Measurements from ENCODE around the gene ANO8.
A peak's percentile ranks its signal among the peaks of the same experiment; 100 is the strongest.

ANO8 gene

DNA sequence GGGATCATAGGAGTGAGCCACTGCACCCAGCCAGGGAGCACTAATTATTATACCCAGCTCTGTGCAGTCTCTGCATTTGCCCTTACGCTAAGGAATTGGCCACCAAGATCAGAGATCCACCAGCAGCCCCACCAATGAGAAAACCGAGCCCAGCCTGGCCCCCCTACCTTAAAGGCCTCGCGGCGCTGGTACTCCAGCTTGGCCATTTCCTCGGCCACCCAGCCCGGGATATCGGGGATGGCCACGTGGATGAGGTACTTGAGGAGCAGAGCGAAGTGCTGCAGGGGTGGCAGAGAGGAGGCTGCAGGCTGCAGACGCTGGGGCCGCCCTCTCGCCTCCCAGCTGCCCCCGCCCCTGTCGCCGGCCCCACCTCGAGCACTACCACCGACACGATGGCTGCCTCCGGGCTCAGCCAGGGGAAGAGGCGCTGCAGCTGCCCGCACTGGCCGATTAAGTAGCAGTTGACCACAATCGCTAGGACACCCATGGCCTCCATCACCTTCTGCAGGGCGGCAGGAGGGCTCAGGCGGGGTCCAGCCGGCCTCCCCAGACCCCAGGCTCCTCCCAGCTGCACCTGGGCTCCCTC is 7.5 kb downstream of the ANO8 start:
- DNase-seq = no peak

DNA sequence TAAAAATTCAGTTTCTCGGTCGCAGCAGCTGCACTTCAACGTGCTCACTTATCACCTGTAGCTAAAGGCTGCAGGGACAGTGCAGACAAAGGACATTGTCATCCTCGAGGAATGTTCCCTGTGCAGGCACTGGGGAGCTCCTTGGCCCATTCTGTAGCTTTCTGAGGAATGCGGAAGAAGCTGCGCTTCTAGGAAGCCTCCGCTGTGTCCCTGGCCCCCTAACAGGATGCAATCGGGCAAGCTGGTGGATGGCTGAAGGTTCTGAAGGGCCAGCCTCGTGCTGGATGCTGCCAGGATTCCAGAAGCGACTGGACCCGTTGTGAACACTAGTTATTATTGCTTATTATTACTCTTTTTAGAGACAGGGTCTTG is 8.1 kb downstream of the ANO8 start:
- DNase-seq = no peak

DNA sequence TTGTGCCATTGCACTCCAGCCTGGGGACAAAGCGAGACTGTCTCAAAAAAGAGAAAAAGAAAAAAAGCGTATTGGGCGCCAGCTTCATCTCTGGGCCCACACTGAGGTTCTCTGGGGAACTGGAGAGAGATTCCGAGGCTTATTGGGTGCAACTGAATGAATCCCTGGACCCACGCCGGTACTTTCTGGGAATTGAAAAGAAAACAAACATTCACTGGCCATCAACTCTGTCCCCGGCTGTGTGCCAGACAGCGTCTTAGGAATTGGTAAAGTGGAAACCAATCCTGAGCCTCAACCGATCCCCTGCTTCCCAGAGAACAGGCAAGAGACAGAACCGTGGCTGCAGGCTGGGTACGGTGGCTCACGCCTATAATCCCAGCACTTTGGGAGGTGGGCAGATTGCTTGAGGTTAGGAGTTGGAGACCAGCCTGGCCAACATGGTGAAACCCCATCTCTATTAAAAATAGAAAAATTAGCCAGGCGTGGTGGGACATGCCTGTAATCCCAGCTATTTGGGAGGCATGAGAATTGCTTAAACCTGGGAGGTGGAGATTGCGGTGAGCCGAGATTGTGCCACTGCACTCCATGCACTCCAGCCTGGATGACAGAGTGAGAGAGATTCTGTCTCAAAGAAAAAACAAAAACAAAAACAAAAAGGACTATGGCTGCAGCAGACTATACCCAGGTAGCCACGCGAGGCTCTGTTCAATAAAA is 8.6 kb downstream of the ANO8 start:
- DNase-seq = no peak

DNA sequence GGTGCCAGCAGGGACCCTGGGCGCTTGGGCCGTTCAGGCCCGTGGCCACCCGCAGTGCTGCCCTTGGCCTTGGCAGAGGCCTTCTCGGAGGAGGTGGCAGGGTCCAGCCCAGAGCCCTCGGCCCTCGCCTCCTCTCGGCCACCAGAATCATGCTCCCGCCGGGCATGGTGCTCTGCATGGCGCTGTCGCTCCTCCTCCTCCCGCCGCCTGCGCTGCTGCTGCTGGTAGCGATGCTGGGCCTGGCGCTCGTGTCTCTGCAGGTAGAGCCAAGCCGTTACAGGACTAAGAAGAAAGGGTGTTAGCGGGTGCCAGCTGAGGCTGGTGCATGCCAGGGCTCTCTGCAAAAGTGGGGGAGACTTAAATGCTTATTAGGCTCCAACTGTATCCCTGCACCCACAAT is 9.5 kb downstream of the ANO8 start:
- no peak for DNase-seq

DNA sequence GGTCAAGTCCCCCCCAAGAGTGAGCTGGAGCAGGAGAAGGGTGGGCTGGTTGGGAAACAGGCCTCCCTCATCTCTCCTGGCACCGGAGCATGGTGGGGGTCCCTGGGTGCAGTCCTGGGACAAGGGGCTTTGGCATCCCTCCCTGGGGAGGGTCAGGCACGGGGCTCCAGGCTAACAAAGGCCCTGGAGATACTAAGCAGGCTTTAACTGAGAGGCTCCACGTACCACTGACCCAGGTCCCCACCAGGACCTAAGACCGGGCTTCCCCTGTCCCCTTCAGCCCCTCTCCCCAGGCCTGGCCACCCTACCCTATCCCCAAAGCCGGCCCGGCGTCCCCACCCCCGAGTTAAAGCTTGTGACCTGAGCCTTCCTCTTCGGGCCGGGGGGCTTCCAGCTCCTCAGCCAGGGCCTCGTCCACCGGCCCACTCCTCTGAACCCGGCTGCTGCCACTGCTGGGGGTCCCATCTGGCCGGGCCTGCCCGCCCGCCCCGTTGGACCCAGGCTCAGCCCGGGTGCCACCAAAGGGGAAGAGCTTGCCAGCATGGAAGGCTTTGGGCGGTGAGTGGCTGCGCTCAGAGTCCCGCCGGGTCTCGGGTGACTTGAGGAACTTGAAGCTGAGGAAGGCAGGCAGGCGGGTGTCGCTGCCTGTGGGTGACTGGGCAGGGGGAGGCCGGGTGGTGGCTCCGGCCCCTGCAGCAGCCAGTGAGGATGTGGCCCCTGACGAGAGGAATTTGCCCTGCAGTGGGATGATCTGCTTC is 10.1 kb downstream of the ANO8 start:
- DNase-seq = no peak

DNA sequence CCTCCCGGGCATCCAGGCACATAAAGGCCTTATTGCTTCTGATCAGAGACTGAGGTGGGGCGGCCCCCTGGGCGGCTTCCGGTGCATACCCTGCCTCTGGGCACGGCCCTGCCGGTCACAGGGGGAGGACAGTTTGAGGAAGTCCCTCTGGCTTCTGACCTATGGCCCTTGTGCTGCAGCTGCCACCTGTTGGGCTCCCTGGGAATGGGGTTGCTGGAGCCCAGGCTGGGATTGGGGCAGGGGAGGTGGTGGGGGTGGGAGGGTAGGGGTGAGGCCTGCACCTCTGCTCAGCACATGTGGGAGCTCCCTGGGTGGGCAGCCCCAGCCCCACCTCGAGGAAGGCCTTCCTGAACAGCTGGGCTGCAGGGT is 10.7 kb downstream of the ANO8 start:
- no peak for DNase-seq

DNA sequence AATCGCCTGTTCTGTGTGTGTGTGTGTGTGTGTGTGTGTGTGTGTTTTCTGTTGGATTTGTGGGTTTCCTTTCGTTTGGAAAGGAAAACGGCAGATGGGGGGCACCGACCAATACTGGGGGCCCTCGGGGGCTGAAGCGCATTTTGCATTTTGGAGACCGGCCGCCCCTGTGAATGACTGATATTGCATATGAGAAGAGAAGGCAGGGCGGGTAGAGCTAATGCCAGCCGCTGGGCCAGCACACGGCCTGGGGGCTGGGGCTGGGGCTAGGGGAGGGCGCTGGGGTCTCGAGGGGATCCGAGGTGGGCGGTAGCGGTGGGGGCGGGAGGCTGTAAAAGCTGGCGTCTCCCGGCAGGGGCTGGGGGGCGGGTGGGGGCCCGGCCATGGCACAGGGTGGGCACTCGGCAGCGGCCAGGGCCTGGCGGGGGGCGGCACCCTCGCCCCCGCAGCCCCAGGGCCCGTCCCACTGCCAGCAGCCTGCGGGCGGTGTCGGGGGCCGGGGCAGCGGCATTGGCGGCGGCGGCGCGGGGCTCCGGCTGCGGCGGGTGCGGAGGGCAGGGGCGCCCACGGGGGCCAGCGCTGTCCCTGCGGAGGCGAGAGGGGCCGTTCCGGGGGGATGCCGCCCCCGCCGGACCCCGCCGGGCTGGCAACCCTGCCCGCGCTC is 11.2 kb downstream of the ANO8 start:
- no peak for DNase-seq

DNA sequence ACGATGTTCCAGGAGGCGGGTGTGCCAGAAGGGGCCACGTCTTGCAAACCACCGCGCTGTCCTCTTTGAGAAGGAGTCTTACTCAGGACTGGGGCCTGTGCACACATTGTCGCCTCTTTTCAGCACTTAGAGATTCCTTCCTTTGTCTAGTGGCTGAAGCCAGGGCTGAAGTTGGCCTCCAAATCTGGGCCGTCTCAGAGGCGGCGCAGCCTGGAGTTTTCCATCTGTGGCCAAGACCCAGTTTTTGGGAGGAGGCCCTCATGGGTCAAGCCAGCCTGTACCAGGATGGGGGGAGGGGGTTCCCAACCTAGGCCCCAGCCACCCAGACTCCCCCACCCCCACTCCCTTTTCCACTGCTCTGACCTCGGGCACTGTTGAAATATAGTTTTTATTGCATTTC is 11.8 kb downstream of the ANO8 start:
- no peak for DNase-seq

DNA sequence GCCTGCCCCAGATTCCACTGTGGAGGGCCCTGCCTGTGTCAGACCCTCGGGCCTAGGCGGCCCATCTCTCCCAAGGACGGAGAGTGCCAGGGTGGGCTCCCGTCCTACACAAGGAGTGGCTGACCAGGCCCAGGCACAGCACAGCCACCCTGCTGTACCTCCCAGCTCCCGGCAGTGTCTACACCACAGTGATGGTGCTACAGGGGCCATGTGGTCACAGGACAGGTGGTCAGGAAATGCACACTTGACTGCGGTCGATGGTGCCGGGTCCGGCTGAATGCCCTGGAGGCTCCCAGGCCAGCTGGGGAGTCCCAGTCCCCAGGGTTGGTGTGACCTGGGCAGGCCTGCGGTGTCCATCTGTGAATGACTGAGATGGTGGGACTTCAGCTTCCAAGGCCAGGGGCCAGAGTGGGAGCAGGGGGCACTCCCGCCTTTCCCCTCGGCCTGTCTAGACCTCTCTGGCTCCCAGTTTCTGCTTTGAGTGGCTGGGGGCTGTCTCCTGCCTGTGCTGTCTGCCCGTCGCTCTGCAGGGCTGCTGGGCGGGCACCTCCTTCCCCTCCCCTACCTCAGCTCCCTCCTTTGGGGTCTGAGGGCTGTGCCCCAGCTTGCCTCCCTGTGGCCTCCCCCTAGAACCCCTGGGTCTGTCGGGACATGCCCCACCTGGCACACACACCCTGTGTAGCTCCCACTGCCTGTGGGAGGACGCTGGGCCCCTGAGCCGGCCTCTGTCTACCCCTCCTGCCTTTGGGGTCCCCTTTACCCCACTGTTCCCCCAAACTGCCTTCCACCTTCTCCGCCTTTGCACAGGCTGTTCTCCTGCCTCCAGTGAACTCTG is 12.8 kb downstream of the ANO8 start:
- DNase-seq = no peak

DNA sequence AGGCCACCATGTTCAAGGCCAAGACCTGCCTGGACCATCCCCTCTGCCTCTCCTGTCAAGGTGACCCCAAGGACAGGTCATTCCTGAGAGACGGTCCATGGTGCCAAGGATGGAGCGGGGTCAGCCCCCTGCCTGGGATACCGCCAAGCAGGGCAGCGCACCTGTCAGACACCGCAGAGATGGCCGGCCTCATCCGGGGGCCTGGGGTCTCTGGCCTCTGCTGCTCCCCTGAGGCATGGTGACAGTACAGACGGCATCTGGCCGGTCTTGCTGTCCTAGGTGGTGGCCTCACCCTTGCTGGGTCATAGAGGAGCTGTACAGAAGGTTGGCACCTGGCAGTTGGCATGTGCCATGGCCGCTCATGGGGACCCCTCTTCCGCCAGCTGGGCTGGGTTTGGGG is 14.2 kb downstream of the ANO8 start:
- DNase-seq = no peak

DNA sequence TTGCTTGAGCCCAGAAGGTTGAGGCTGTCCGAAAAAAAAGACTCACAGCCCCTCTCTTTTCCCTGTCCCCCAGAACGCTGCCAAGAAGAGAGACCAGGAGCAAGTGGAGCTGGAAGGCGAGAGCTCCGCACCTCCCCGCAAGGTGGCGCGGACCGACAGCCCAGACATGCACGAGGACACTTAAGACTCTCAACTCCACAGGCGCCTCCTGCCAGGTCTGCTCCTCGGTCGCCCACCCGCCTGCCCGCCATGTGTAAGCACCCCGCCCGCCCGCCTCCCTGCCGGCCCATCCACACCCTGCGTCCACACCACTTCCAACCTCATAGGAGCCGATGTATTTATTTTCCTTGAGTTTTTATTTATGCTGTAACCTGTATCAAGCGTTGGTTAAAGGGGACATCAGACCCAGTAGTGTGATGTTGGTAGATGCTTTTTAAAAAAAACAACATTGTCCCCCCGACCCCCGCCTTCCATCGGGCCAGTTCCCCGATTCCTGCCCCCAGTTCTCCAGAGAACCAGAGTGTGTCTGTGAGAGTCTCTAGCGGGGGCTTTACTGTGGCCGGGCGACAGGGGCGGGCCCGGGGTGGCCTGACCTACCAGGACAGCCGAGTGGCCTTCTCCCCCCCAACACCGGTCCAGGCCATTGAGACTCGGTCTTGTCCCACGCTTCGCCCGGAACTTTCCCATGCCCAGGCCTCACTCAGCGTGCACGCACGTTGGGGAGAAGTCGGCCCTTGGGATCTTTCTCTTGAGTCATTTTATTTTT is 15.0 kb downstream of the ANO8 start:
- DNase-seq = no peak

DNA sequence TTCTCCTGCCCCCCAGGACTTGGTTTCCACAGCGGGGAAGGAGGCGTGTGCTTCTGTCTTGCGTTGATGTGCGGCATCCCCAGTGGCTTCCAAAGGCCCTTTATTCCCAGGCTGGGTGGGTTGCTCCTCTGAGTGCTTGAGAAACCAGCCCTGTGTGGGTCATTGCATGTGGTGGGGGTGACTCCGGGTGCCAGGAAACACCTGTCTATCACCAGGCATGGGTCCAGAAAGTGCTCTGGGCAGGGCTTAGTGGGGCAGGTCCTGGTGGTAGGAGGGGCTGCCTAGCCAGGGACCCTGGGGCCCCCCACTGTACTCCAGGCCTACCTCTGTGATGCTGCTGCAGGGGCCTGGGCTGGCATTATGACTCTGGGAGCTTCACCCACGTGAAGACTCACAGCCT is 15.7 kb downstream of the ANO8 start:
- no peak for DNase-seq

DNA sequence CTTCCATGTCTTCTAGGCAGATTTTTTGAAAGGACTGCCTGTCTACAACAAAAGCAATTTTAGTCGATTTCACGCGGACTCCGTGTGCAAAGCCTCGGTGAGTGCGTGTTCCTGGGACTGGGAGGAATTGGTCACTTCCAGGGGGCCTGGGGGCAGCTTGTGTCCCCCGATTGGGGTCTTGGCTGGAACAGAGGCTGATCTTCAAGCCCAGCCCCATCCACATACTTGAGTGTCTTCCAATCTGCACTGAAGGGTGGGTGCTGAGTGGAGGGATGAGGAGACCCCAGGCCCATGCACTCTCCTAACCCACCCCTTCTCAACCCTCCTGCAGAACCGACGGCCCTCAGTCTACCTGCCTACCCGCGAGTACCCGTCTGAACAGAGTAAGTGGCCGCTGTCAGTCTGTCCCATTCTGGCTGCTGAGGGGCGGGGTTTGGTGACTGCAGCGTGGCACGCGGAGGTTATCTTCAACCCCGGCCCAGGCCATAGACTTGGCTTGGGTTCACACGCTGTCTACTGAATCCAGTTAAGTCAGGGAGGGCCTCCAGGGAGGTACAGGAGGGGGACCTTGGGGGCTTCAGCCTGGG is 20.6 kb downstream of the ANO8 start:
- no peak for DNase-seq

DNA sequence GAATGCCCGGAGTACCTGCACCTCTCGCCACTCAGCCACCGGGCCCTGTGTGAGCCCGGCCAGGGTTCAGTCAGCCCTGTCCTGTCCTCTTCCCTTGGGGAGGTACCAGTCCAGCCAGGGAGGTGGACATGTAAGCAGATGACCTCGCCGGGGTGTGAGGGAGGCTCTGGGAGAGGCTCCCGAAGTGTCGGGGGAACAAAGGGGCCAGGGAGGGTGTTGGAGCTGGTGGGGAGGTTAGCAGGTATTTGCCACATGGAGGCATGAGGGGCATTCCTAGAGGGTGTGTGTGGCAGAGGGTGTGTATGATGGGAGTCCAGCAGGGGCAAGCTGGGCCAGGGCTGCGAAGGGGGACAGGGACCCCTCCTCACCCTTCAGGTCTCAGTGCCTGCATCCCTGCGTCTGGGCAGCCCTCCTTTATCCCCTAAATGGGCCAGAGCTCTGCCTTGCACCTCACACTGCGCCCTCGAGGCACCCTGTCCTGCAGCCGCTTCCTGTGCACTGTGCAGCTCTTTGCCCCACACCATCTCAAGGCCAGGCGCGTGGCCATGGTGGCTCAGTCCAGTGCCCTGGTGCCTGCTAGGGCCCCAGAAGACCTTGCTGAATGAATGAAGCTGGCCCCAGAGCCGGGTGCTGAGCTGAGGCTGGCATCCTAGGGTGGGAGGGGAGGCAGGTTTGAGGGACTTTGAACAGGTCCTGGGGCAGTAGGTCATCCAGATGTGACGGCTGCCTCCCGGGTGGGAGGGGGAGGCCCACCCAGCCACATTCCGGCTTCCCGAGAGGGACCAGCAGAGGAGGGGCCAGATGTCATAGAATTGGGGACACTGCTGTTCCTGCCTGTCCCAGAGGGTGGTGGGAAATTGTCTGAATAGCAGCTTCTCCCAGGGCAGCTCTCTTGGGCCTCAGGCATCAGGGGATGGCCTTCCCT is 22.2 kb downstream of the ANO8 start:
- DNase-seq = no peak

DNA sequence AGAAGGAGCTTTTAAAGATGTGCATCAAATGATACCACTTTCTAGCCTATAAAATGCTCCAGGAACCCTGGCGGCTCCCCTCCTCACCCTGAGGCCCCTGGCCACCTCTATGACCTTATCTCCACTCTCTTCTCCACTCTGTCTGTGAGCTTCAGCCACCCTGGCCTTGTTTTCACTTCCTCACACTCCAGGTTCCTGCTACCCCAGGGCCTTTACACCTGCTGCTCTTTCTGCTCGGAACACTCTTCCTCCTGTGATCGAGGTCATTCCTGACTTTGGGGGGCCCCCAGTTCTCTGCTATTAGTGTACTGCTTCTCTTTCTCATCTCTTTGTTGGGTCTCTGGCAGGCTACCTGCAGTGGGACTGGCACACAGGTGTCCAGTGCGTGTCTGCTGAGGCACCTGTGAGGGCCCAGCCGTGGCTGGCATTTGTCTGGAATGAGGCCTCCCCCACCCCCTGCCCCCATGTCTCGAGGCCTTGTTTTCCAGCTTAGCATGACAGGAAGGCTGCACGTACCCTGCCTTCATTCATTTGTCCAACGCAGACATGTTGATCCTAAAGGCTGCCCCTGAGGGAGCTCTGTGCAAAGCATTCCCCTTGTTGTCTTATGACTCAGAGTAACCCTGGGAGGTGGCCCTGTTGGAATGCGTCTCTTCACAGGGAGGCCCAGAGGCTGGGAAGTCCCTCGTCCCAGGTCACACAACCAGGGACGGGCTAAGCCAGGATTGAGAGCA is 23.0 kb downstream of the ANO8 start:
- DNase-seq = no peak

DNA sequence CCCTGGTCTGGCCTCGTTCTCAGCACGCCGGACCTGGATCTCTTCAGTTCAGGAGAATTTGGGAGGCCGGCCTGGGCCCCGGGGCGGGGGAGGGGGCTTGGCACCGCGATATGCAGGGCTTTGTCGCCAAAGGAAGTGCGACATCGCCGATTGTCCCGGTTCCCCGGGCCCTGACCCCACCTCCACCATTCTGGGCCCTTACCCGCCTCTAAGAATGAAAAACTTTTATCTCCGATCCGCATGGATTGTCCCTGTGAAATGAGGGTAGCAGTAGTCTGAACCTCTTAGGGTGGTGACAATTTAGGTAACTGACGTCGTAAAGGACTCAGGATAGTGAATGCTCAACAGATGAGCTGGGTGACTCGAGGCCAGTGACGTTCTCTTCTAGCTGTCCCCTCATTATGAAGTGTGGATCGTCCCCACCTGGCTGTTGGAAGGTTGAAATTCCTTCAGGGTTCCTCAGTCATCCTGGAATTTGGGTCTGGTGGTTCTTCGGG is 24.6 kb downstream of the ANO8 start:
- DNase-seq = no peak

DNA sequence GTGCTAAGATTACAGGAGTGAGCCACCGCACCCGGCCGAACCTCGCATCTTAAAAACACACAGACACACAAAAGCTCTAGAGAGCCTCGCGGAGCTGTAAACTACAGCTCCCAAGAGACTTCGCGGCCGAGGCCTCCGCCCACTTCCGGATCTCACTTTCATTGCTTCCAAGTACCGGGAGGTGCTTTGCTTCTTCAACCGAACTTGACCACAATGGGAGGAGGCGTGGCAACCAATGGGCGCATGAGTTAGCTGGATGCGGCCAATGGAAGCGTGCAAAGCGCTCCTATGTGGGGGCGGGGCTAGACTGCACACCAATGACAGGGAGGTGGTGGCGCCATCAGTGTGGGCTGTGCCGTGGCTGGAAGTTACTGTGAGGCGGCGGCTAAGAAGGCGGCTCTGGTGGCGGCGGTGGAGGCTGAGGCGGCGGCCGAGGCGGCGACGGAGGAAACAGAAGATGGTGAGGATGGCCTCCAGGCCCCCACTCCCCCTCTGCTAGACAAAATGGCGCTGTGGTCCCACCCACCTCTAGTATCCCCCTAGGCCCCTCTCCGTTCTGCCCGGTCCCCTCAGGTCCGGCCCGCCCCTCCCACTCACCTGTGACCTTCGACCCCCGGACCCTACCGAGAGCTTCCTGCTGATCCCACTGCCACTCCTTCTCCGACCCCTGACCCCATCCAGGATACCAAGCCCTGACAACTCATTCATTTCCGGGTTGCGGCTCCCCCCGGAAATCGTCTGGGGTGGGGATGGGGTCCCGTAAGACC is 25.3 kb downstream of the ANO8 start, which contains the start of gene DDA1:
TSS of gene DDA1 (plus strand) at position 366 of the 767 bp plus-strand sequence. CDS start at position 458, 92 bp downstream.
- DNase-seq = peak; percentile 99

DNA sequence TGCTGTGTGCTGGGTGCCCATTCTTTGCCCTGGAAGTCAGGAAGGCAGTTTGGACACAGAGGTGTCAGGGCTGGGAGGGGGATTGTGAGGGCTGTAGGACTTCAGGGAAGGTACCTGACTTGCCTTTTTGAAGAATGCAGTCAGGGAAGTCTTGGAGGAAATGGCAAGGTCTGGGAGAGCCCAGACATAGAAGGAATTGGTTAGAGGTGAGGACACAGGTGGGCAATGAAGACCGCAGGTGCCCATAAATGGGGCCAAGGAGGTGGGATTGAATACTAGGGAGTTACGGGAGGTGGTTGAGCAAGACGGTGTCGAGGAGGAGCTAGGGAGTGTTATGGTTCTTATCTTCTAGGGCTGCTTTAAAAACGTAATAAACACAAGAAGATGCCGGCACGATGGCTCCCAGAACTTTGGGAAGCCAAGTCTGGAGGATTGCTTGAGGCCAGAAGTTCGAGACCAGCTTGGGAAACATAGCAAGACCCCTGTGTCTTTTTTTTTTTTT is 26.7 kb downstream of the ANO8 start:
- DNase-seq = no peak
